NCI-H2227 (cell line): Measurements from ENCODE around the gene ADCYAP1R1.
"Not testable (repeated sequence)": the region's sequence is repeated elsewhere in the genome, so short reads cannot be mapped to it uniquely, and the experiment has no call there.

ENCODE experiments used
- DNase-seq: peaks from one replicate; lab custom pipeline; 2025; ENCODE audit not compliant: unreplicated experiment; lab: John Stamatoyannopoulos, UW

ADCYAP1R1 gene

DNA sequence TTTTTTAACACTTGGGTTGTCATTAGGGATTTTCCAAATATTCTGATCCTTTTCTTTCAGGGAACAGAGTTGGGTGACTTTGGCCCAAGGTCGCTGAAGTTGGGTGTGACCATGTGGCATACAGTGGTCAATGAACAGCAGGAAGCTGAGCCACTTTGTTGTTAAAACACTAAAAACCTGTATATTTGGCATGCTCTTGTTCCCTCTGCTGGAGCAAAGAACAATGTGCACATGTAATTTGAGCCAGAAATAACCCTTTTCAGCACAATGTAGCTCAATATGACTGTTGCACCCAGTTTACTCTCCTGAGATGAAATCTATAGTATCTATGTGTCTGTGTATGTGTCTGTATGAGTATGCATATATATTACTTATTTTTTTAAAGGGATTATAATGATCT lies 74.9 kb downstream of the ADCYAP1R1 start:
- peak; percentile 6 for DNase-seq

- DNase-seq = no peak
Measured at GRCh38 chr7:31129067-31129466, 77.0 kb downstream of the ADCYAP1R1 start.

DNA sequence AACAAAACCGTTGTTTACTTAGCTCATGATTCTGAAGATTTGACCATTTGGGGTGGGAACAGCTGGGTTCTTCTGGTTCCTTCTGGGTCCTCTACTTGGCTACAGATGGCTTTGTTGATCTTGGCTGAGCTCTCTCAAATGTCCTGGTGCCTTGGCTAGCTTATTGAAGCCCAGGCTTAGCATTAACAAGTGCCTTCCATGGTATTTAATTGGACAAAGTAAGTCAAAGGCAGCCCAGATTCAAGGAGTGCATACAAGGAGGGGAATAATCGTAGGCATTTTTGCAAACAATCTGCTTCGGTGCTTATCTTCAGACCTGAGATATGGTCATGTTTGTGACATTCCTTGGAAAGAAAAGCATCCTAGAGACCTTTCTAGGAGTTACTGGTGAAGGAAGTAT lies 81.4 kb downstream of the ADCYAP1R1 start:
- no peak for DNase-seq

- DNase-seq = peak; percentile 90
Measured at GRCh38 chr7:31134246-31135188, 82.4 kb downstream of the ADCYAP1R1 start.

DNA sequence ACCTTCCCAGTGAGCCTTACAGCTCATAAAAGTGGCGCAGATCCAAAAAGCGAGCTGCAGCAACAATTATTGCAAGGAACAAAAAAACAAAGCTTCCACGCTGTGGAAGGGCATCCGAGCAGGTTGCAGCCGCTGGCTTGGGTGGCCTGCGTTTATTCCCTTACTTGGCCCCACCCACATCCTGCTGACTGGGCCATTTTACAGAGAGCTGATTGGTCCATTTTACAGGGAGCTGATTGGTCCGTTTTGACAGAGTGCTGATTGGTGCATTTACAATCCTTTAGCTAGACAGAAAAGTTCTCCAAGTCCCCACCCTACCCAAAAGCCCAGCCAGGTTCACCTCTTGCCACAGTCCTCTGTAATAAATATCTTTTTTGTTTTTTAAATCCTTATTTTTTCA lies 85.1 kb downstream of the ADCYAP1R1 start:
- no peak for DNase-seq

- no peak for DNase-seq
Measured at GRCh38 chr7:31145339-31145738, 93.2 kb downstream of the ADCYAP1R1 start.

GRCh38 chr7:31146030-31146429 lies 93.9 kb downstream of the ADCYAP1R1 start:
- DNase-seq = no peak

- DNase-seq = no peak
Measured at GRCh38 chr7:31146538-31146937, 94.4 kb downstream of the ADCYAP1R1 start.

DNA sequence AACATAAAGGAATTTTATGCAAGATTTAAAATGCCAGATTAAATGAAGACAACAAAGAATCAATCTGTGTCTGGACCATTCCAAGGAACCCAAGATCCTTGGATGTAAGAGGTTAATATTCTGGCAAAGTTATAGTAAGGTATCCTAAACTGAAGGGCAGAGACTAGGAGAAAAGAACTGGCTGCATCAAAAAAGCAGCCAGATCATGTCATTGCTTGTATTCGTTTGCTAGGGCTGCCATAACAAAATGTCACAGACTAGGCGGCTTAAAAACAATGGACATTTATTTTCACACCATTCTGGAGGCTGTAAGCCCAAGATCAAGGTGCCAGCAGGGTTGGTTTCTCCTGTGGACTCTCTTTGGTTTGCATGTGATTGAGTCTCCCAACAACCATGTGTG lies 99.7 kb downstream of the ADCYAP1R1 start:
- DNase-seq = no peak

- not testable (repeated sequence) for DNase-seq
Measured at GRCh38 chr7:31153318-31153717, 101.2 kb downstream of the ADCYAP1R1 start.

GRCh38 chr7:31160941-31161340 lies 108.8 kb downstream of the ADCYAP1R1 start:
- DNase-seq = no peak
